ENCODE results near the gene TUBB4B. TPM values are rescaled to one million over a fixed set of nuclear protein-coding genes. Genes with fewer than 3 reads are reported as not detected.
A peak's percentile ranks its signal among the peaks of the same experiment; 100 is the strongest.

TUBB4B gene
- total RNA-seq, 2 donors from 2014 or later: 328 to 415 TPM

- no peaks in the 10 kb centered on the region for H3K9me3 ChIP-seq (ENCODE audit: control insufficient read depth, low read length)
- no peak overlapping the region for H3K27ac ChIP-seq (ENCODE audit: low read depth, low read length)
- no peaks in the 10 kb centered on the region for H3K9me3 Mint-ChIP-seq
- H3K27ac Mint-ChIP-seq: no peak overlapping the region
- DNase-seq: peak; percentile 75
- no peak overlapping the region for H3K4me3 ChIP-seq (ENCODE audit: low read length)
- H3K4me1 ChIP-seq (ENCODE audit: control insufficient read depth, insufficient read depth, low read length): peaks cover 20% of the 10 kb centered on the region
- no peak overlapping the region for H3K9ac ChIP-seq (ENCODE audit: extremely low read depth, low read length, poor library complexity, severe bottlenecking)
- H3K4me3 Mint-ChIP-seq: no peak overlapping the region
- TF ChIP-seq CTCF (conservative IDR thresholded peaks at IDR 0.05): peak; percentile 51
- H3K36me3 Mint-ChIP-seq (ENCODE audit: low read depth): no peaks in the 10 kb centered on the region
- H3K27me3 ChIP-seq (ENCODE audit: control insufficient read depth, insufficient read depth, low read length, poor library complexity, severe bottlenecking): no peaks in the 10 kb centered on the region
- 88 to 91% methylated on average over 13 to 35 of the region's 35 CpGs for WGBS, 2 experiments (ENCODE audit: insufficient coverage in 1 of 2, insufficient read length in 1 of 2)
- peaks cover 5% of the 10 kb centered on the region for H3K36me3 ChIP-seq (ENCODE audit: control insufficient read depth, insufficient read depth, low read length)
- no peaks in the 10 kb centered on the region for H3K27me3 Mint-ChIP-seq (ENCODE audit: insufficient read depth)
- peaks cover 16% of the 10 kb centered on the region for H3K4me1 Mint-ChIP-seq
Measured at GRCh38 chr9:137235424-137236237, 5.5 kb upstream of the TUBB4B start.

- peaks cover 5% of the 10 kb centered on the region for H3K36me3 ChIP-seq (ENCODE audit: control insufficient read depth, insufficient read depth, low read length)
- no peaks in the 10 kb centered on the region for H3K9me3 ChIP-seq (ENCODE audit: control insufficient read depth, low read length)
- H3K9ac ChIP-seq (ENCODE audit: extremely low read depth, low read length, poor library complexity, severe bottlenecking): no peak overlapping the region
- peaks cover 20% of the 10 kb centered on the region for H3K4me1 ChIP-seq (ENCODE audit: control insufficient read depth, insufficient read depth, low read length)
- peak; percentile 96 for DNase-seq
- no peak overlapping the region for H3K27ac Mint-ChIP-seq
- H3K27me3 ChIP-seq (ENCODE audit: control insufficient read depth, insufficient read depth, low read length, poor library complexity, severe bottlenecking): no peaks in the 10 kb centered on the region
- no peaks in the 10 kb centered on the region for H3K9me3 Mint-ChIP-seq
- H3K4me3 Mint-ChIP-seq: no peak overlapping the region
- H3K4me1 Mint-ChIP-seq: peaks cover 16% of the 10 kb centered on the region
- H3K4me3 ChIP-seq (ENCODE audit: low read length): no peak overlapping the region
- H3K36me3 Mint-ChIP-seq (ENCODE audit: low read depth): no peaks in the 10 kb centered on the region
- no peak overlapping the region for H3K27ac ChIP-seq (ENCODE audit: low read depth, low read length)
- 36 to 72% methylated on average over 5 to 31 of the region's 31 CpGs for WGBS, 2 experiments (ENCODE audit: insufficient coverage in 1 of 2, insufficient read length in 1 of 2)
- peak; percentile 100 for TF ChIP-seq CTCF (conservative IDR thresholded peaks at IDR 0.05)
- no peaks in the 10 kb centered on the region for H3K27me3 Mint-ChIP-seq (ENCODE audit: insufficient read depth)
Measured at GRCh38 chr9:137236238-137236935, 4.7 kb upstream of the TUBB4B start.

GRCh38 chr9:137236936-137237421 lies 4.1 kb upstream of the TUBB4B start:
- peaks cover 20% of the 10 kb centered on the region for H3K4me1 ChIP-seq (ENCODE audit: control insufficient read depth, insufficient read depth, low read length)
- no peak for DNase-seq
- H3K27me3 ChIP-seq (ENCODE audit: control insufficient read depth, insufficient read depth, low read length, poor library complexity, severe bottlenecking): no peaks in the 10 kb centered on the region
- peaks cover 7% of the 10 kb centered on the region for H3K36me3 ChIP-seq (ENCODE audit: control insufficient read depth, insufficient read depth, low read length)
- H3K36me3 Mint-ChIP-seq (ENCODE audit: low read depth): no peaks in the 10 kb centered on the region
- H3K9me3 ChIP-seq (ENCODE audit: control insufficient read depth, low read length): no peaks in the 10 kb centered on the region
- H3K4me1 Mint-ChIP-seq: peaks cover 16% of the 10 kb centered on the region
- no peak overlapping the region for H3K4me3 Mint-ChIP-seq
- H3K27me3 Mint-ChIP-seq (ENCODE audit: insufficient read depth): no peaks in the 10 kb centered on the region
- H3K27ac Mint-ChIP-seq: no peak overlapping the region
- no peak overlapping the region for H3K27ac ChIP-seq (ENCODE audit: low read depth, low read length)
- WGBS, 2 experiments (ENCODE audit: insufficient coverage in 1 of 2, insufficient read length in 1 of 2): 73 to 79% methylated on average over 6 to 11 of the region's 11 CpGs
- no peak for TF ChIP-seq CTCF (conservative IDR thresholded peaks at IDR 0.05)
- no peak overlapping the region for H3K4me3 ChIP-seq (ENCODE audit: low read length)
- peak overlapping the region; percentile 41 for H3K9ac ChIP-seq (ENCODE audit: extremely low read depth, low read length, poor library complexity, severe bottlenecking)
- no peaks in the 10 kb centered on the region for H3K9me3 Mint-ChIP-seq

All from endodermal cell (in vitro differentiated cells).